K562 (cell line): ENCODE measurements around the gene DGKE. TPM values are rescaled to one million over a fixed set of nuclear protein-coding genes. Genes with fewer than 3 reads are reported as not detected.

ENCODE experiments used
- ATAC-seq: fragments of 200-7000 bp; cut with Tn5 transposase; 3 replicates; pipeline ENCODE4 v1.9.1; 2020; ENCODE audit warnings: moderate library complexity
- BruUV-seq: library from RNA; stranded (reverse); fragments of 400-500 nt; replicated peaks from 2 replicates; lab custom pipeline; 2021; lab: Mats Ljungman, UMichigan
- CTCF ChIA-PET: fragments of 300-600 bp; formaldehyde crosslinking; extraction: SDS; loops from one replicate; lab custom pipeline; 2021; ENCODE audit warnings: low intra/inter-chr PET ratio; lab: Yijun Ruan, JAX
- POLR2A ChIA-PET: fragments of 300-600, 350-650 bp; sonication (Branson Sonifier 250); formaldehyde crosslinking; extraction: SDS; loops from one replicate; lab custom pipeline; 2021; ENCODE audit warnings: antibody characterized with exemption, inconsistent platforms; lab: Yijun Ruan, JAX
- DNase-seq, 4 experiments: peaks; one replicate each; pipeline versions ENCODE4 v3.0.0 to v3.0.0-alpha.2; 2011 to 2018; ENCODE audit warnings: low spot score in 3 of 4, mixed read lengths in 3 of 4; ENCODE audit errors: extremely low read depth in 1 of 4
- FAIRE-seq: peaks from 2 replicates; lab custom pipeline; 2011; peaks lifted over from hg19 to GRCh38; lab: Jason Lieb, UNC
- H2AFZ ChIP-seq: 2 replicates; pipeline ENCODE4 v1.6.0; 2011; ENCODE audit warnings: low read depth, low read length, control low read depth, inconsistent platforms
- H3K27ac ChIP-seq: fragments of 200-600 bp; 3 replicates; pipeline ENCODE4 v1.8.0; 2011; ENCODE audit warnings: low read depth, mild to moderate bottlenecking, control low read depth, inconsistent platforms, low read length, moderate library complexity, mixed read lengths; ENCODE audit errors: extremely low read depth
- H3K27me3 ChIP-seq, 2 experiments: fragments of 300-600 bp in 1 of 2; 2 replicates in 1 of 2; 3 replicates in 1 of 2; pipeline versions ENCODE4 v1.6.0 to v1.8.0; 2011; ENCODE audit warnings: inconsistent platforms in 2 of 2, low read length in 2 of 2, mild to moderate bottlenecking in 1 of 2, mixed read lengths in 1 of 2, moderate library complexity in 1 of 2; ENCODE audit not compliant: control insufficient read depth in 2 of 2, insufficient read depth in 2 of 2
- H3K36me3 ChIP-seq: fragments of 300-600 bp; 3 replicates; pipeline ENCODE4 v1.8.0; 2011; ENCODE audit warnings: mild to moderate bottlenecking, low read length, inconsistent platforms; ENCODE audit not compliant: control insufficient read depth, insufficient read depth
- H3K4me1 ChIP-seq, 2 experiments: fragments of 200-600 bp in 1 of 2; replicated peaks in 1 of 2; 2 replicates in 1 of 2; 3 replicates in 1 of 2; pipeline versions ENCODE4 v1.5.1 to v1.8.0; 2011; ENCODE audit warnings: inconsistent platforms in 2 of 2, low read length in 2 of 2, mild to moderate bottlenecking in 1 of 2, mixed read lengths in 1 of 2, moderate library complexity in 1 of 2; ENCODE audit not compliant: control insufficient read depth in 2 of 2, insufficient read depth in 2 of 2
- H3K4me2 ChIP-seq: 2 replicates; pipeline ENCODE4 v1.6.1; 2011; ENCODE audit warnings: low read length, control low read depth, inconsistent platforms, mixed read lengths; ENCODE audit not compliant: insufficient read depth
- H3K4me3 ChIP-seq: fragments of 200-600 bp; sonication (generic), shearing (Covaris generic); 2 replicates; pipeline ENCODE4 v1.5.1; 2016; ENCODE audit warnings: control low read depth, inconsistent platforms
- H3K79me2 ChIP-seq: fragments of 200-600 bp; 3 replicates; pipeline ENCODE4 v1.8.0; 2011; ENCODE audit warnings: low read length, inconsistent platforms; ENCODE audit not compliant: control insufficient read depth, insufficient read depth
- H3K9ac ChIP-seq, 2 experiments: 2 replicates each; pipeline versions ENCODE4 v1.6.0 to v1.6.1; 2011; ENCODE audit warnings: low read depth in 2 of 2, low read length in 2 of 2, control low read depth in 1 of 2, inconsistent platforms in 1 of 2, mild to moderate bottlenecking in 1 of 2, mixed read lengths in 1 of 2; ENCODE audit not compliant: insufficient read depth in 1 of 2
- H3K9me1 ChIP-seq: one replicate; pipeline ENCODE4 v1.6.0; 2011; ENCODE audit warnings: inconsistent platforms, mild to moderate bottlenecking, low read length, moderate library complexity; ENCODE audit not compliant: control insufficient read depth, insufficient read depth
- H3K9me3 ChIP-seq: replicated peaks from 2 replicates; pipeline ENCODE4 v1.5.1; 2011; ENCODE audit warnings: low read depth, low read length, inconsistent platforms; ENCODE audit not compliant: control insufficient read depth, insufficient read depth
- H4K20me1 ChIP-seq: replicated peaks from 2 replicates; pipeline ENCODE4 v1.6.1; 2011; ENCODE audit warnings: low read length, inconsistent platforms, mixed read lengths; ENCODE audit not compliant: control insufficient read depth, insufficient read depth
- BRCA1 ChIP-seq, 2 experiments: fragments of 450-650 bp in 1 of 2; sonication (generic) in 1 of 2; formaldehyde crosslinking in 1 of 2; IDR thresholded peaks; 2 replicates each; pipeline versions ENCODE4 v1.5.0 to v1.6.1; 2017 to 2020; ENCODE audit warnings: mild to moderate bottlenecking in 1 of 2, missing genetic modification reagents in 1 of 2
- CREB1 ChIP-seq, 2 experiments: sonication (generic) in 1 of 2; formaldehyde crosslinking in 1 of 2; IDR thresholded peaks; 2 replicates each; pipeline versions ENCODE4 v1.6.1 to v1.8.0; 2012 to 2022; ENCODE audit warnings: inconsistent platforms in 1 of 2, mild to moderate bottlenecking in 1 of 2, missing genetic modification reagents in 1 of 2, moderate library complexity in 1 of 2
- DLX4 ChIP-seq: fragments of 250-450 bp; sonication (Bioruptor Pico); IDR thresholded peaks from 2 replicates; pipeline ENCODE4 v1.6.1; 2021; ENCODE audit warnings: mild to moderate bottlenecking
- EP400 ChIP-seq: fragments of 450-650 bp; IDR thresholded peaks from 2 replicates; pipeline ENCODE4 v1.6.1; 2017; ENCODE audit warnings: antibody characterized with exemption, mild to moderate bottlenecking, moderate library complexity
- FOSL1 ChIP-seq: fragments of 200-800 bp; sonication (Bioruptor generic); conservative IDR thresholded peaks from 2 replicates; pipeline ENCODE4 v1.6.1; 2016; ENCODE audit warnings: missing genetic modification characterization, missing compliant biosample characterization
- GTF2A2 ChIP-seq: IDR thresholded peaks from 2 replicates; pipeline ENCODE4 v1.6.1; 2016; ENCODE audit warnings: mild to moderate bottlenecking, missing genetic modification characterization, missing compliant biosample characterization
- HNRNPLL ChIP-seq: fragments of 200-400 bp; formaldehyde crosslinking; IDR thresholded peaks from 2 replicates; pipeline ENCODE4 v1.6.1; 2017; ENCODE audit warnings: low read length, low read depth, mild to moderate bottlenecking; ENCODE audit not compliant: poor library complexity, severe bottlenecking
- HNRNPUL1 ChIP-seq: fragments of 200-400 bp; formaldehyde crosslinking; IDR thresholded peaks from 2 replicates; pipeline ENCODE4 v1.6.1; 2017; ENCODE audit warnings: low read length
- ID3 ChIP-seq, 2 experiments: fragments of 250-450 bp in 1 of 2; fragments of 450-650 bp in 1 of 2; sonication (Bioruptor Pico) in 1 of 2; IDR thresholded peaks; 2 replicates each; pipeline versions ENCODE4 v1.6.1 to v1.8.0; 2016 to 2021; ENCODE audit warnings: mild to moderate bottlenecking in 2 of 2, moderate library complexity in 2 of 2, missing compliant biosample characterization in 1 of 2, missing genetic modification characterization in 1 of 2
- OTX1 ChIP-seq: fragments of 450-650 bp; formaldehyde crosslinking; IDR thresholded peaks from 2 replicates; pipeline ENCODE4 v1.4.0; 2022; ENCODE audit warnings: mild to moderate bottlenecking
- PHF20 ChIP-seq: fragments of 450-650 bp; IDR thresholded peaks from 2 replicates; pipeline ENCODE4 v1.6.1; 2018; ENCODE audit not compliant: partially characterized antibody
- POLR2A ChIP-seq: fragments of 450-650 bp; conservative IDR thresholded peaks from 2 replicates; pipeline ENCODE4 v1.6.1; 2016
- PRPF4 ChIP-seq: fragments of 200-400 bp; formaldehyde crosslinking; IDR thresholded peaks from one replicate; pipeline ENCODE4 v1.6.1; 2017; ENCODE audit warnings: low read length, low read depth, mild to moderate bottlenecking; ENCODE audit not compliant: insufficient read depth, poor library complexity, severe bottlenecking
- SMARCA4 ChIP-seq: fragments of 450-650 bp; IDR thresholded peaks from 2 replicates; pipeline ENCODE4 v1.6.1; 2016
- SNRNP70 ChIP-seq: fragments of 200-400 bp; formaldehyde crosslinking; optimal IDR thresholded peaks from 2 replicates; pipeline ENCODE3; 2017; ENCODE audit warnings: low read depth, low read length
- TAF1 ChIP-seq: IDR thresholded peaks from 2 replicates; pipeline ENCODE4 v1.6.1; 2011; ENCODE audit warnings: mild to moderate bottlenecking, low read length, moderate library complexity; ENCODE audit not compliant: insufficient read depth, control insufficient read depth, severe bottlenecking; ENCODE audit errors: extremely low read depth
- ZFP1 ChIP-seq: fragments of 450-650 bp; formaldehyde crosslinking; IDR thresholded peaks from 2 replicates; pipeline ENCODE4 v1.4.0; 2020; ENCODE audit warnings: mild to moderate bottlenecking, mixed read lengths
- ZNF146 ChIP-seq: IDR thresholded peaks from one replicate; pipeline ENCODE4 v1.6.1; 2018; ENCODE audit warnings: missing compliant biosample characterization; ENCODE audit not compliant: unreplicated experiment
- ZNF217 ChIP-seq: sonication (generic); formaldehyde crosslinking; IDR thresholded peaks from 2 replicates; pipeline ENCODE4 v1.8.0; 2022; ENCODE audit warnings: mild to moderate bottlenecking, missing genetic modification reagents
- WGBS: fragments of 100-300 bp; shearing (Covaris generic); methylation state at CpG from one replicate; pipeline ENCODE4 v1.1.6; 2016; ENCODE audit warnings: low coverage, mixed read lengths; ENCODE audit not compliant: insufficient coverage; ENCODE audit errors: missing lambda C conversion rate; 5-methylcytosine and 5-hydroxymethylcytosine counted together
- in situ Hi-C: fragments of 300-500 bp; cut with MboI; formaldehyde crosslinking; loops from 4 replicates; pipeline ENCODE4 v1.15.0; 2018; ENCODE audit warnings: inconsistent platforms, mixed read lengths
- intact Hi-C: fragments of 100-400 bp; cut with micrococcal nuclease; formaldehyde crosslinking; loops from 2 replicates; pipeline ENCODE4 v1.14.2; 2022
- polyA plus RNA-seq, 8 experiments: library from polyadenylated mRNA; depleted of rRNA in 4 of 8; stranded (reverse) in 5 of 8; unstranded in 3 of 8; fragments of >200 nt; fragmentation: Nextera tagmentation in 2 of 8; fragmentation: Illumina TruSeq in 1 of 8; extraction: Ambion mirVana in 2 of 8; extraction: Trizol in 1 of 8; gene quantifications; 2 replicates each; pipeline versions ENCODE4 v1.2.1 to v1.2.3, GENCODE V29; 2011 to 2014; ENCODE audit warnings: inconsistent platforms in 1 of 8, missing spikeins in 1 of 8
- total RNA-seq, 7 experiments: library from RNA; depleted of rRNA in 6 of 7; stranded (reverse); fragments of >200 nt in 6 of 7; fragmentation: Illumina TruSeq in 2 of 7; extraction: Trizol in 2 of 7; gene quantifications; 2 replicates each; pipeline versions ENCODE4 v1.2.1 to v1.2.3, GENCODE V29; 2011 to 2021; ENCODE audit warnings: low replicate concordance in 1 of 7
- TF ChIP-seq, protein P1 (sequence below): IDR thresholded peaks from 2 replicates; pipeline ENCODE4 v1.6.1; 2014; ENCODE audit warnings: antibody characterized with exemption

Gene DGKE
- total and polyA plus RNA-seq, 9 of the 15 experiments (the other 6 are each of a cell fraction or from before 2014, with no cell fraction given) = 1.3 to 9.9 (median 5.9) TPM

DNA sequence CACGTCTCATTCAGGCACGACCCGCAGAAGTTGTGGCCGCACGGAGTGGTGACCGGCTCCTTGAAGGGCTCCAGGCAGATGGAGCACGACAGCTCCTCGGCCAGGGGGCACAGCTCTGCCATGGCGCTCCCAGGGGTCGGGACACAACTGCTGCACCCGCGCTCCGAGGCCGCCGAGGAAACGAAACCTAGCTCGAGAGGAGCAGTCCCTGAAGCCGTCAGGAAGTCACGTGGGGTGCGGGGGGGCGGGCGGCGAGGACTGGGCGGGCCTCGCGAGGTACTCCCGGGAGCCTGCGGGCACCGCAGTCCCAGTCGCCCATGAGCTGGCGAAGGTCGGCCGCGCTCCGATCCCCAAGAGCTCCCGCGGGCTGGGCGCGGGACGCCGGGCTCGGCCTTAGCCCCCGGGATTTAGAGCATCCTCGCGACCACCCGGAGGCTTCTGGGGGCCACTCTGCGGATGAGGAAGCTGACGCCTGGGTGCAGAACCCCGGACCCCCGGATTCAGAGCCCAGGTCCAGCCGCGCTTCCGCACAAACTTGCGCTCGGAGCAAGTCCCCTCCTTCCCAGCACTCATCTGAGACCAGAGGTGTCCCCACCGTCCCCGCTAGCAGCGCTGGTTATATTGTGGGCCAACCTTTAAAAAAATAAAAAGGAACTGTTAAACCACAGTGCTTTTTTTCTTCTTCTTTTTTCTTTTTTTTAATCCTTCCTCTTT, 80.1 kb downstream of the DGKE start, which contains the start of gene TRIM25:
Gene TRIM25, minus strand, starts transcription at position 183 of the 714 bp plus-strand sequence. Its CDS starts 61 bp downstream, at position 122.
- ATAC-seq (peak; percentile 86), DNase-seq (peak; percentile 94 to 98 (median 94)), FAIRE-seq (peak; percentile 26)
- peak within 1 kb of the TSS; percentile 94 for H2AFZ ChIP-seq
- H3K9ac ChIP-seq = peak within 1 kb of the TSS; percentile 85 to 98
- H4K20me1 ChIP-seq = no peaks in the 10 kb centered on the region
- H3K27ac ChIP-seq = peak within 1 kb of the TSS; percentile 88
- in situ Hi-C loops = no loop called here
- peaks cover 17% of the 10 kb centered on the region for H3K9me3 ChIP-seq
- H3K36me3 ChIP-seq = peaks cover 18% of the 10 kb centered on the region; the same call in 2 of the 3 replicates
- no peaks in the 10 kb centered on the region for H3K27me3 ChIP-seq
- intact Hi-C loops = loop anchor here (5.0 kb wide), 1 partner anchor 82 kb away; the partner anchor contains the start of genes C17orf67 and DGKE
- POLR2A ChIA-PET = interaction anchor here (0.5 to 1.3 kb wide), 16 partner anchors 8 to 1414 kb away, joined by 3 to 8 read pairs (median 4); partner anchors contain the start of genes AKAP1, C17orf67 and DGKE
- H3K4me3 ChIP-seq = peak within 1 kb of the TSS; percentile 72
- peak within 1 kb of the TSS; percentile 95 for H3K4me2 ChIP-seq
- TSS peak; percentile 94 for BruUV-seq
- peaks cover 42 to 45% of the 10 kb centered on the region in 2 experiments for H3K4me1 ChIP-seq
- CTCF ChIA-PET = no interaction called here
- under 1% methylated on average over 39 of the region's 58 CpGs for WGBS
- peaks cover 4% of the 10 kb centered on the region for H3K9me1 ChIP-seq
- peaks cover 56% of the 10 kb centered on the region for H3K79me2 ChIP-seq
- no peak for TF ChIP-seq DLX4 (CRISPR knock-in tag)
- 0 out of 2 replicates have a peak, but pooled peaks have one; percentile 17 for TF ChIP-seq FOSL1
- no peak for TF ChIP-seq SMARCA4
- peak; percentile 74 for TF ChIP-seq EP400
- TF ChIP-seq ZNF217 (CRISPR knock-in tag) = no peak
- no peak for TF ChIP-seq SNRNP70
- TF ChIP-seq HNRNPUL1 = no peak
- TF ChIP-seq BRCA1 (IDR thresholded peaks at IDR 0.05) = no peak
- no peak for TF ChIP-seq BRCA1 (CRISPR knock-in tag; IDR thresholded peaks at IDR 0.05)
- TF ChIP-seq PHF20 = peak; percentile 60
- TF ChIP-seq PRPF4 = peak; percentile 85
- peak; percentile 95 for TF ChIP-seq TAF1
- peak; percentile 74 for TF ChIP-seq HNRNPLL
- TF ChIP-seq ZNF146 (CRISPR knock-in tag) = peak; percentile 10
- TF ChIP-seq ZFP1 (CRISPR knock-in tag) = no peak
- no peak for TF ChIP-seq CREB1 (IDR thresholded peaks at IDR 0.05)
- no peak; the same call in 1 of the 2 replicates for TF ChIP-seq CREB1 (CRISPR knock-in tag; IDR thresholded peaks at IDR 0.05)
- TF ChIP-seq OTX1 (CRISPR knock-in tag) = no peak
- TF ChIP-seq POLR2A = peak; percentile 99
- TF ChIP-seq ID3 (CRISPR knock-in tag; IDR thresholded peaks at IDR 0.05) = no peak
- TF ChIP-seq ID3 (tag; IDR thresholded peaks at IDR 0.05) = 0 out of 2 replicates have a peak, but pooled peaks have one; percentile 52
- TF ChIP-seq, protein P1, sequence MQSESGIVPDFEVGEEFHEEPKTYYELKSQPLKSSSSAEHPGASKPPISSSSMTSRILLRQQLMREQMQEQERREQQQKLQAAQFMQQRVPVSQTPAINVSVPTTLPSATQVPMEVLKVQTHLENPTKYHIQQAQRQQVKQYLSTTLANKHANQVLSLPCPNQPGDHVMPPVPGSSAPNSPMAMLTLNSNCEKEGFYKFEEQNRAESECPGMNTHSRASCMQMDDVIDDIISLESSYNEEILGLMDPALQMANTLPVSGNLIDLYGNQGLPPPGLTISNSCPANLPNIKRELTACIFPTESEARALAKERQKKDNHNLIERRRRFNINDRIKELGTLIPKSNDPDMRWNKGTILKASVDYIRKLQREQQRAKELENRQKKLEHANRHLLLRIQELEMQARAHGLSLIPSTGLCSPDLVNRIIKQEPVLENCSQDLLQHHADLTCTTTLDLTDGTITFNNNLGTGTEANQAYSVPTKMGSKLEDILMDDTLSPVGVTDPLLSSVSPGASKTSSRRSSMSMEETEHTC = peak; percentile 92
- no peak for TF ChIP-seq GTF2A2
